HCT116 (cell line): Measurements from ENCODE around the gene EML3.
"Not testable (repeated sequence)": the region's sequence is repeated elsewhere in the genome, so short reads cannot be mapped to it uniquely, and the experiment has no call there.

ENCODE experiments used
- EZH2 ChIP-seq: fragments of 200-600 bp; sonication (generic); IDR thresholded peaks from 2 replicates; pipeline ENCODE4 v1.6.1; 2017; ENCODE audit warnings: antibody characterized with exemption, mixed run types
- EZH2phosphoT487 ChIP-seq: fragments of 200-600 bp; IDR thresholded peaks from 2 replicates; pipeline ENCODE4 v1.6.1; 2018; ENCODE audit warnings: antibody characterized with exemption, borderline replicate concordance
- POLR2A ChIP-seq: IDR thresholded peaks from 2 replicates; pipeline ENCODE4 v1.7.0; 2011; ENCODE audit warnings: borderline replicate concordance; ENCODE audit not compliant: insufficient read depth, insufficient read length; ENCODE audit errors: extremely low read depth
- REST ChIP-seq: IDR thresholded peaks from 2 replicates; pipeline ENCODE4 v1.6.1; 2012; ENCODE audit warnings: low read depth
- SP1 ChIP-seq: IDR thresholded peaks from 2 replicates; pipeline ENCODE4 v1.6.1; 2012; ENCODE audit warnings: low read depth
- SRF ChIP-seq: IDR thresholded peaks from 2 replicates; pipeline ENCODE4 v1.6.1; 2012; ENCODE audit warnings: low read depth
- YY1 ChIP-seq: IDR thresholded peaks from 2 replicates; pipeline ENCODE4 v1.6.1; 2011; ENCODE audit warnings: low read length, low read depth, moderate library complexity, mild to moderate bottlenecking; ENCODE audit not compliant: insufficient replicate concordance; ENCODE audit errors: extremely low read depth
- ZBTB33 ChIP-seq: IDR thresholded peaks from 2 replicates; pipeline ENCODE4 v1.6.1; 2011; ENCODE audit warnings: mild to moderate bottlenecking, low read length, moderate library complexity; ENCODE audit not compliant: insufficient replicate concordance; ENCODE audit errors: extremely low read depth
- ZNF274 ChIP-seq: fragments of 200-500 bp; sonication (Bioruptor generic); IDR thresholded peaks from 2 replicates; pipeline ENCODE4 v1.6.1; 2014; ENCODE audit warnings: mild to moderate bottlenecking, low read depth, low read length, inconsistent platforms
- TF ChIP-seq, protein P1 (sequence below), 3 experiments: fragments of 200-600 bp in 1 of 3; sonication (generic) in 1 of 3; IDR thresholded peaks in 2 of 3; conservative IDR thresholded peaks in 1 of 3; 2 replicates each; pipeline ENCODE4 v1.5.1; 2012 to 2017; ENCODE audit warnings: low read depth in 2 of 3, low read length in 2 of 3, antibody characterized with exemption in 1 of 3, borderline replicate concordance in 1 of 3, control low read depth in 1 of 3, mild to moderate bottlenecking in 1 of 3, mixed read lengths in 1 of 3, mixed run types in 1 of 3, moderate library complexity in 1 of 3; ENCODE audit not compliant: insufficient read depth in 1 of 3
- TF ChIP-seq, protein P2 (sequence below): IDR thresholded peaks from 2 replicates; pipeline ENCODE4 v1.6.1; 2012

DNA sequence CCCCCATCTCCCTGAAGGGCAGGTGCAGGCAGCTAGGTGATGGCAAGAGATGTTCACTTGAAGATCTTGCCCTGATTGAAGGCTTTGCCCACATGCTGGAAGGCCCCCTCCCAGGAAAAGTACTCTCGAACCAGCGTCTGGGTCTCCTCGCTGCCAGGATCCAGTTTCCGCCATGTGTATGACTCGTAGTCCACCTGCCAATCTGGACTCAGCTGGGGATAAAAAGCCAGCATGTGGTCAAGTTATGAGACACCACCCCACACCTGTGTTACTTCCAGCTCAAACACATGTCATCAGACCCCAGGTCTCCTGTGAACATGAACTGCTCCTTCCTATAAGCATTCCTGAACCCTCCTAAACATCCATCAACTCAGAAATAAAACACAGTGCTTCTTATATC, 52.9 kb downstream of the EML3 start:
- TF ChIP-seq EZH2phosphoT487, POLR2A, EZH2, YY1, REST, ZNF274, SRF, SP1, ZBTB33: not testable (repeated sequence)
- TF ChIP-seq, protein P1, sequence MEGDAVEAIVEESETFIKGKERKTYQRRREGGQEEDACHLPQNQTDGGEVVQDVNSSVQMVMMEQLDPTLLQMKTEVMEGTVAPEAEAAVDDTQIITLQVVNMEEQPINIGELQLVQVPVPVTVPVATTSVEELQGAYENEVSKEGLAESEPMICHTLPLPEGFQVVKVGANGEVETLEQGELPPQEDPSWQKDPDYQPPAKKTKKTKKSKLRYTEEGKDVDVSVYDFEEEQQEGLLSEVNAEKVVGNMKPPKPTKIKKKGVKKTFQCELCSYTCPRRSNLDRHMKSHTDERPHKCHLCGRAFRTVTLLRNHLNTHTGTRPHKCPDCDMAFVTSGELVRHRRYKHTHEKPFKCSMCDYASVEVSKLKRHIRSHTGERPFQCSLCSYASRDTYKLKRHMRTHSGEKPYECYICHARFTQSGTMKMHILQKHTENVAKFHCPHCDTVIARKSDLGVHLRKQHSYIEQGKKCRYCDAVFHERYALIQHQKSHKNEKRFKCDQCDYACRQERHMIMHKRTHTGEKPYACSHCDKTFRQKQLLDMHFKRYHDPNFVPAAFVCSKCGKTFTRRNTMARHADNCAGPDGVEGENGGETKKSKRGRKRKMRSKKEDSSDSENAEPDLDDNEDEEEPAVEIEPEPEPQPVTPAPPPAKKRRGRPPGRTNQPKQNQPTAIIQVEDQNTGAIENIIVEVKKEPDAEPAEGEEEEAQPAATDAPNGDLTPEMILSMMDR (IDR thresholded peaks at IDR 0.05 in 2 of 3, conservative IDR thresholded peaks at IDR 0.05 in 1 of 3; ENCODE audit: borderline replicate concordance in 1 of 3, insufficient read depth in 1 of 3, low read depth in 2 of 3, low read length in 2 of 3) = not testable (repeated sequence)
- TF ChIP-seq, protein P2, sequence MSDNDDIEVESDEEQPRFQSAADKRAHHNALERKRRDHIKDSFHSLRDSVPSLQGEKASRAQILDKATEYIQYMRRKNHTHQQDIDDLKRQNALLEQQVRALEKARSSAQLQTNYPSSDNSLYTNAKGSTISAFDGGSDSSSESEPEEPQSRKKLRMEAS = not testable (repeated sequence)
